ENCODE results near the gene FZD10.

FZD10 gene

GRCh38 chr12:130183585-130184370, 21.5 kb downstream of the FZD10 start:
- Histone ChIP-seq H3K9me3 (ENCODE audit: control insufficient read depth, low read length) (no peaks in the 10 kb centered on the region), H3K27me3 (ENCODE audit: control insufficient read depth, insufficient read depth, low read length) (no peaks in the 10 kb centered on the region), H2AFZ (no peak overlapping the region), H3K79me2 (no peaks in the 10 kb centered on the region), H3K4me3 (ENCODE audit: low read depth, low read length) (no peak overlapping the region), H3K9ac (no peak overlapping the region), H3K4me1 (no peaks in the 10 kb centered on the region), H3K4me2 (ENCODE audit: low read length) (no peak overlapping the region), H3K36me3 (ENCODE audit: control insufficient read depth, insufficient read depth, low read length) (no peaks in the 10 kb centered on the region), H3K27ac (no peak overlapping the region)
- no peak for TF ChIP-seq CTCF (IDR thresholded peaks at IDR 0.05)

- Histone ChIP-seq H3K36me3 (ENCODE audit: control insufficient read depth, insufficient read depth, low read length) (no peaks in the 10 kb centered on the region), H3K4me2 (ENCODE audit: low read length) (no peak overlapping the region), H3K4me1 (no peaks in the 10 kb centered on the region), H2AFZ (no peak overlapping the region), H3K9ac (no peak overlapping the region), H3K9me3 (ENCODE audit: control insufficient read depth, low read length) (no peaks in the 10 kb centered on the region), H3K27me3 (ENCODE audit: control insufficient read depth, insufficient read depth, low read length) (no peaks in the 10 kb centered on the region), H3K27ac (no peak overlapping the region), H3K4me3 (ENCODE audit: low read depth, low read length) (no peak overlapping the region), H3K79me2 (no peaks in the 10 kb centered on the region)
- no peak for TF ChIP-seq CTCF (IDR thresholded peaks at IDR 0.05)
Observed at GRCh38 chr12:130184404-130185090, 22.3 kb downstream of the FZD10 start.

- Histone ChIP-seq H3K9ac (no peak overlapping the region), H3K4me3 (ENCODE audit: low read depth, low read length) (no peak overlapping the region), H3K36me3 (ENCODE audit: control insufficient read depth, insufficient read depth, low read length) (no peaks in the 10 kb centered on the region), H3K4me2 (ENCODE audit: low read length) (no peak overlapping the region), H3K79me2 (no peaks in the 10 kb centered on the region), H3K9me3 (ENCODE audit: control insufficient read depth, low read length) (no peaks in the 10 kb centered on the region), H3K4me1 (no peaks in the 10 kb centered on the region), H3K27ac (no peak overlapping the region), H2AFZ (no peak overlapping the region), H3K27me3 (ENCODE audit: control insufficient read depth, insufficient read depth, low read length) (no peaks in the 10 kb centered on the region)
- TF ChIP-seq CTCF (IDR thresholded peaks at IDR 0.05): no peak
Observed at GRCh38 chr12:130185455-130186391, 23.5 kb downstream of the FZD10 start.

- Histone ChIP-seq H2AFZ (no peak overlapping the region), H3K27me3 (ENCODE audit: control insufficient read depth, insufficient read depth, low read length) (no peaks in the 10 kb centered on the region), H3K9ac (no peak overlapping the region), H3K36me3 (ENCODE audit: control insufficient read depth, insufficient read depth, low read length) (no peaks in the 10 kb centered on the region), H3K9me3 (ENCODE audit: control insufficient read depth, low read length) (no peaks in the 10 kb centered on the region), H3K4me1 (no peaks in the 10 kb centered on the region), H3K4me3 (ENCODE audit: low read depth, low read length) (no peak overlapping the region), H3K4me2 (ENCODE audit: low read length) (no peak overlapping the region), H3K27ac (no peak overlapping the region), H3K79me2 (no peaks in the 10 kb centered on the region)
- no peak for TF ChIP-seq CTCF (IDR thresholded peaks at IDR 0.05)
Observed at GRCh38 chr12:130186651-130187268, 24.5 kb downstream of the FZD10 start.

Measured in parathyroid adenoma (tissue), 2 donors.